DMS114 treated with DMSO at 0.1 percent for 48 hours (cell line): ENCODE results near the gene GRIN3A.
"Not testable (repeated sequence)": the region's sequence is repeated elsewhere in the genome, so short reads cannot be mapped to it uniquely, and the experiment has no call there.

ENCODE experiments used
- DNase-seq: peaks from one replicate; lab custom pipeline; 2025; ENCODE audit not compliant: unreplicated experiment; lab: John Stamatoyannopoulos, UW

The GRIN3A gene

GRCh38 chr9:101635473-101635872, 103.0 kb downstream of the GRIN3A start:
- no peak for DNase-seq

- no peak for DNase-seq
Observed at GRCh38 chr9:101634741-101635409, 103.6 kb downstream of the GRIN3A start.

GRCh38 chr9:101632611-101633010, 105.8 kb downstream of the GRIN3A start:
- no peak for DNase-seq

- no peak for DNase-seq
Observed at GRCh38 chr9:101631892-101632291, 106.6 kb downstream of the GRIN3A start.

- DNase-seq = no peak
Observed at GRCh38 chr9:101629636-101630035, 108.8 kb downstream of the GRIN3A start.

GRCh38 chr9:101628173-101628572, 110.3 kb downstream of the GRIN3A start:
- DNase-seq = no peak

GRCh38 chr9:101626295-101626694, 112.2 kb downstream of the GRIN3A start:
- no peak for DNase-seq

- no peak for DNase-seq
Observed at GRCh38 chr9:101625876-101626275, 112.6 kb downstream of the GRIN3A start.

GRCh38 chr9:101620452-101620851, 118.0 kb downstream of the GRIN3A start:
- DNase-seq = no peak

GRCh38 chr9:101618698-101619097, 119.7 kb downstream of the GRIN3A start:
- DNase-seq = no peak

- DNase-seq = no peak
Observed at GRCh38 chr9:101605547-101605946, 132.9 kb downstream of the GRIN3A start.

- DNase-seq = no peak
Observed at GRCh38 chr9:101604296-101604695, 134.2 kb downstream of the GRIN3A start.

- peak; percentile 32 for DNase-seq
Observed at GRCh38 chr9:101601904-101602765, 136.3 kb downstream of the GRIN3A start.

GRCh38 chr9:101594796-101595195, 143.7 kb downstream of the GRIN3A start, which contains the start of gene PPP3R2:
TSS of gene PPP3R2 (minus strand) at chr9:101594969. CDS start at chr9:101594921, 48 bp downstream.
- no peak for DNase-seq

- no peak for DNase-seq
Observed at GRCh38 chr9:101593345-101593744, 145.1 kb downstream of the GRIN3A start.

- DNase-seq = no peak
Observed at GRCh38 chr9:101592788-101593187, 145.7 kb downstream of the GRIN3A start.

GRCh38 chr9:101591787-101592446, 146.5 kb downstream of the GRIN3A start:
- DNase-seq = no peak

- no peak for DNase-seq
Observed at GRCh38 chr9:101590901-101591300, 147.5 kb downstream of the GRIN3A start.

- not testable (repeated sequence) for DNase-seq
Observed at GRCh38 chr9:101590074-101590473, 148.4 kb downstream of the GRIN3A start.

GRCh38 chr9:101587332-101588043, 151.0 kb downstream of the GRIN3A start:
- no peak for DNase-seq

- DNase-seq = no peak
Observed at GRCh38 chr9:101586651-101587050, 151.8 kb downstream of the GRIN3A start.
